ENCODE data around the gene ADO. TPM values are rescaled to one million over a fixed set of nuclear protein-coding genes. Genes with fewer than 3 reads are reported as not detected.
"Not testable (repeated sequence)": the region's sequence is repeated elsewhere in the genome, so short reads cannot be mapped to it uniquely, and the experiment has no call there.

The ADO gene
- polyA plus RNA-seq, 1 donor from 2014 or later, result 3.4 TPM

- Mint-ChIP-seq H3K4me3 (peak overlapping the region in 2 of 4 donors; percentile 67 to 76), H3K27ac (peak overlapping the region in 2 of 3 donors; percentile 27 to 85), H3K27me3 (peaks cover 6% of the 10 kb centered on the region)
These were observed 24.9 kb upstream of the ADO start for GRCh38 chr10:62779487-62780248.

GRCh38 chr10:62784537-62784936 lies 20.0 kb upstream of the ADO start:
- not testable (repeated sequence) for H3K4me3 Mint-ChIP-seq, H3K27me3 Mint-ChIP-seq, H3K27ac Mint-ChIP-seq, H3K4me1 Mint-ChIP-seq, H3K36me3 Mint-ChIP-seq
- H3K9me3 Mint-ChIP-seq, result peaks cover 4 to 10% (median 9%) of the 10 kb centered on the region in 3 donors

More at GRCh38 chr10:62779487-62780248, 24.9 kb upstream of the ADO start:
- Mint-ChIP-seq H3K9me3 (peaks cover 0 to 3% (median 0%) of the 10 kb centered on the region in 3 donors), H3K4me1 (peaks cover 14 to 27% (median 21%) of the 10 kb centered on the region in 3 donors), H3K36me3 (no peaks in the 10 kb centered on the region)

GRCh38 chr10:62788285-62788684 lies 16.2 kb upstream of the ADO start:
- not testable (repeated sequence) for H3K4me1 Mint-ChIP-seq, H3K27me3 Mint-ChIP-seq, H3K27ac Mint-ChIP-seq, H3K4me3 Mint-ChIP-seq, H3K36me3 Mint-ChIP-seq
- peaks cover 4 to 10% (median 9%) of the 10 kb centered on the region in 3 donors for H3K9me3 Mint-ChIP-seq

GRCh38 chr10:62788861-62789467 lies 15.6 kb upstream of the ADO start:
- Mint-ChIP-seq H3K27ac (no peak overlapping the region), H3K4me1 (no peaks in the 10 kb centered on the region), H3K4me3 (no peak overlapping the region), H3K36me3 (no peaks in the 10 kb centered on the region), H3K27me3 (no peaks in the 10 kb centered on the region), H3K9me3 (peaks cover 4 to 10% (median 9%) of the 10 kb centered on the region in 3 donors)

- H3K36me3 Mint-ChIP-seq, result no peaks in the 10 kb centered on the region
- H3K27me3 Mint-ChIP-seq, result no peaks in the 10 kb centered on the region
- no peak overlapping the region for H3K27ac Mint-ChIP-seq
- H3K4me1 Mint-ChIP-seq, result no peaks in the 10 kb centered on the region
- H3K9me3 Mint-ChIP-seq, result peaks cover 1 to 6% (median 3%) of the 10 kb centered on the region in 3 donors
- no peak overlapping the region for H3K4me3 Mint-ChIP-seq
These were observed 14.4 kb upstream of the ADO start for GRCh38 chr10:62790019-62790555.

DNA sequence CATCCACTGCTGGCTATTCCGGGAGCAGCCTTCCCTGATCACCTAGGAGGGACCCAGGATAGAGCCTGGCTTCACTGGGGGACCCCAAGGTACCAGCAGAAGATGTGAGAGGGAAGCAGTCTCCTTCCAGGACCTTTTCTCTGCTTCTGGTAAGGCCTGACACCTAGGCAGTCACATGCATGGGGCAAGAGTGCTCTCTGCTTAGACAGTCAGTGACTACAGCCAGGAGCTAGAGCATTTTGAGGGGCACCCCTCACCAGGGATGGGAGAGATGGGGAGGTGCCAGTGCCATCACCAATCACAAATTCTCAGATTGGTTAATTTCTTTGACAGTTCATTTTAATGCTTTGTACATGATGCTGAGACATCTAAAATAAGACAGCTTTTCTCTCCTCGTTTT lies 13.9 kb upstream of the ADO start:
- Mint-ChIP-seq H3K36me3 (no peaks in the 10 kb centered on the region), H3K4me1 (no peaks in the 10 kb centered on the region), H3K27me3 (no peaks in the 10 kb centered on the region), H3K27ac (no peak overlapping the region), H3K9me3 (peaks cover 0 to 2% (median 0%) of the 10 kb centered on the region in 3 donors), H3K4me3 (no peak overlapping the region)

GRCh38 chr10:62792261-62792660 lies 12.3 kb upstream of the ADO start:
- Mint-ChIP-seq H3K4me1 (no peaks in the 10 kb centered on the region), H3K4me3 (no peak overlapping the region), H3K27me3 (peaks cover 5% of the 10 kb centered on the region), H3K36me3 (peaks cover 1% of the 10 kb centered on the region), H3K9me3 (peaks cover 0 to 2% (median 0%) of the 10 kb centered on the region in 3 donors), H3K27ac (no peak overlapping the region)

DNA sequence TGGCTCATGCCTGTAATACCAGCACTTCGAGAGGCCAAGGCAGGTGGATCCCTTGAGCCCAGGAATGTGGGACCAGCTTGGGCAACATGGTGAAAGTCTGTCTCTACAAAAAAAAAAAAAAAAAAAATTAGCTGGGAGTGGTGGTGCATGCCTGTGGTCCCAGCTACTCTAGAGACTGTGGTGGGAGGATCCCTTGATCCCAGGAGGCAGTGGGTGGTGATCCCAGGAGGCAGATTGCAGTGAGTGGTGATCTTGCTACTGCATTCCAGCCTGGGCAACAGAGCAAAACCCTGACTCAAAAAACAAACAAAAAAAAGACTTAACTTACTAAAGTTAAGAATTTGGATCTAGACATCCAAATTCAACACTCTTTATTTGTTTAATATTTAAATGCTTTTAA lies 10.2 kb upstream of the ADO start:
- peaks cover 1% of the 10 kb centered on the region for H3K36me3 Mint-ChIP-seq
- no peaks in the 10 kb centered on the region for H3K9me3 Mint-ChIP-seq
- no peaks in the 10 kb centered on the region for H3K4me1 Mint-ChIP-seq
- H3K27ac Mint-ChIP-seq, result no peak overlapping the region
- peaks cover 8% of the 10 kb centered on the region for H3K27me3 Mint-ChIP-seq
- H3K4me3 Mint-ChIP-seq, result no peak overlapping the region

- no peak overlapping the region for H3K4me3 Mint-ChIP-seq
- no peaks in the 10 kb centered on the region for H3K9me3 Mint-ChIP-seq
- H3K4me1 Mint-ChIP-seq, result no peaks in the 10 kb centered on the region
- no peak overlapping the region for H3K27ac Mint-ChIP-seq
- peaks cover 8% of the 10 kb centered on the region for H3K27me3 Mint-ChIP-seq
- H3K36me3 Mint-ChIP-seq, result peaks cover 1% of the 10 kb centered on the region
These were observed 9.4 kb upstream of the ADO start for GRCh38 chr10:62795100-62795499.

DNA sequence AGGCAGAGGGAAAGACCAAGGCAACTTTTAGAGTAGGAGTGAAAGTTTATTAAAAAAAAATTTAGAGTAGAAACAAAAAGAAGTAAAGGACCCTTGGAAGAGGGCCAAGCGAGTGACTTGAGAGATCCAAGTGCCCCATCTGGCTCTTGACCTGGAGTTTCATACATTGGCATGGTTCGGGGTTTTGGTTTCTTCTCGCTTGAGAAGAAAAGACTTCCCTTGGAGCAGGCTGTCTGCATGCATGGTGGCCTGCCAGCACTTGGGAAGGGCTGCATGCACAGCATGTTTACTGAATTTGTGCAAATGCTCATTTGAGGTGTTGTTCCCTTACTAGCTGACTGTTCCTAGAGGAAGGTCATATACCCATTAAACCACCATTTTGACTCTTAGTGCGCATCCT lies 8.8 kb upstream of the ADO start:
- no peaks in the 10 kb centered on the region for H3K9me3 Mint-ChIP-seq
- H3K27ac Mint-ChIP-seq, result no peak overlapping the region
- H3K4me3 Mint-ChIP-seq, result no peak overlapping the region
- no peaks in the 10 kb centered on the region for H3K4me1 Mint-ChIP-seq
- peaks cover 1% of the 10 kb centered on the region for H3K36me3 Mint-ChIP-seq
- peaks cover 8% of the 10 kb centered on the region for H3K27me3 Mint-ChIP-seq

- H3K4me1 Mint-ChIP-seq, result no peaks in the 10 kb centered on the region
- H3K4me3 Mint-ChIP-seq, result no peak overlapping the region
- peaks cover 8% of the 10 kb centered on the region for H3K27me3 Mint-ChIP-seq
- no peaks in the 10 kb centered on the region for H3K9me3 Mint-ChIP-seq
- H3K27ac Mint-ChIP-seq, result no peak overlapping the region
- H3K36me3 Mint-ChIP-seq, result peaks cover 1% of the 10 kb centered on the region
These were observed 7.6 kb upstream of the ADO start for GRCh38 chr10:62796896-62797295.

DNA sequence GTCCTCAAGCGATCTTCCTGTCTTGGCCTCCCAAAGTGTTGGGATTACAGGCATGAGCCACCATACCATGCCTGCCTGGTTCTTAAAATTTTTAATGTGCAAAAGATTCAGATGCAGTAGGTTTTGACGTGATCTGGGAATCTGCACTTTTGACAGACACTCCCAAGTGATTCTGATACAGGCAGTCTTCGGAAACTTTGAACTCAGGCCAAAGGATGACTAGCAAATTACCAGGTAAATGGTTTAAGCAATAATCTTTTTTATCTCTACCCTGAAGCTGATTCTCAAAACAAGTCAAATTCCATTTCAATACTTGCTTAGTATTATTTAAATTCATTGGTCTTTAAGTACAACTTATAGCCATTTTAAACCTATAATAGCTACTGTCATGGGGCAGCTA lies 2.6 kb upstream of the ADO start:
- Mint-ChIP-seq H3K36me3 (no peaks in the 10 kb centered on the region), H3K27me3 (peaks cover 2% of the 10 kb centered on the region), H3K4me3 (peak overlapping the region in 1 of 4 donors; percentile 92), H3K4me1 (peaks cover 12 to 20% (median 16%) of the 10 kb centered on the region in 3 donors), H3K27ac (no peak overlapping the region), H3K9me3 (no peaks in the 10 kb centered on the region)

DNA sequence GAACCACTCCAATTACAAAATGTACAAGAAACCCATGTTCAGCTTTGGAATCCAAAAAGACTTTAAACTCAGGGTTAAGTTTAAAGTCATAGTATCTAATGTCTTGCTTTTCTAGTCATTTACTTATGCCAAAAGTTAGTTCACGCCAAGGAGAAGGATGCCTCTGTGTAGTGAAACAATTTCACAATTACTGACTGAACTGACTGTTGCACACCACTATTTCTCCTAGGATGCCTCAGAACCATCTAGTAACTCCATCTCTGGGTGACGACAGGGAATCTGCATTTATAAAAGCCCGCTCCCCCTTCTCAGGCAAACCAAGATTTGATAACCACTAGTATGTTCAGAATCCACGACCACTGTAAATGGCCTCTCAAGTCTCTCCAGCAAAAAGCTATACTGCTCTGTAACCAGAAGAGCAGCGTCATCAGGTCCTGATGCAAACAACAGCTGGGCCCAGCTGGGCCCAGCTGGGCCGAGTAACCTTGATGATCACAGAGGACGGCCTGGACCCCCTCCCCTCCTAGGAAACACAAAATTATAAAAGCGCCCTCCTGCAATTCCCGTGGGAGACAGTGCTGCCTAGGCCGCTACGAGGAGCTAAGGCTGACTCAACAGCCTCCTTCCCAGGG lies 680 bp upstream of the ADO start:
- peaks cover 21 to 40% (median 28%) of the 10 kb centered on the region in 3 donors for H3K4me1 Mint-ChIP-seq
- no peaks in the 10 kb centered on the region for H3K27me3 Mint-ChIP-seq
- peak overlapping the region; percentile 95 to 100 (median 99) for H3K27ac Mint-ChIP-seq
- peaks cover 3% of the 10 kb centered on the region for H3K36me3 Mint-ChIP-seq
- H3K4me3 Mint-ChIP-seq, result peak overlapping the region; percentile 92 to 100 (median 98)
- no peaks in the 10 kb centered on the region for H3K9me3 Mint-ChIP-seq

- H3K27me3 Mint-ChIP-seq, result no peaks in the 10 kb centered on the region
- peaks cover 3% of the 10 kb centered on the region for H3K36me3 Mint-ChIP-seq
- no peaks in the 10 kb centered on the region for H3K9me3 Mint-ChIP-seq
- H3K4me3 Mint-ChIP-seq, result peak overlapping the region; percentile 92 to 100 (median 97)
- peaks cover 23 to 42% (median 29%) of the 10 kb centered on the region in 3 donors for H3K4me1 Mint-ChIP-seq
- H3K27ac Mint-ChIP-seq, result peak overlapping the region; percentile 15 to 95 (median 81)
These were observed 945 bp downstream of the ADO start for GRCh38 chr10:62805231-62806099.

Measured in IgD-negative memory B cell (primary cell).